ENCODE results near the gene TMEM121B.

Gene TMEM121B

GRCh38 chr22:17137861-17138425, 16.8 kb upstream of the TMEM121B start:
- no peak for DNase-seq (ENCODE audit: low read depth)

DNA sequence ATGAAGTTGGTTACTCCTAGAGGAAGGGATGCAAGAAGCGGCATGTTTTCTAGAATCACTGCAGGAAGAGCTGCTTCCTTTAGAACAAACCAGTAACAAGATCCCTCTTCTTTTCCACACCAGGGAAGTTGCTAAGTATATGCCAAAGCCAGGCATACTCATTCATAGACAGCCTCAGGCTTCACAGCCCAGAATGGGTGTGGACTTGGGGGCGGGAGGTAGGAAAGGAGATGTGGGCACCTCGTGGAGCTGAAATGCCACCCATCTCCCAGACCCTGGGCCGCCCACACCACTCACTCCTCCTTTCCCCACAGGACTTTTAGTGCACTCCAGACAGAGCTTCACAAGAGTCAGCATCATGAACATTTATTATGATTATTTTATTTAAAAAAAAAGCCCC, 16.0 kb upstream of the TMEM121B start:
- DNase-seq (ENCODE audit: low read depth), result no peak

DNA sequence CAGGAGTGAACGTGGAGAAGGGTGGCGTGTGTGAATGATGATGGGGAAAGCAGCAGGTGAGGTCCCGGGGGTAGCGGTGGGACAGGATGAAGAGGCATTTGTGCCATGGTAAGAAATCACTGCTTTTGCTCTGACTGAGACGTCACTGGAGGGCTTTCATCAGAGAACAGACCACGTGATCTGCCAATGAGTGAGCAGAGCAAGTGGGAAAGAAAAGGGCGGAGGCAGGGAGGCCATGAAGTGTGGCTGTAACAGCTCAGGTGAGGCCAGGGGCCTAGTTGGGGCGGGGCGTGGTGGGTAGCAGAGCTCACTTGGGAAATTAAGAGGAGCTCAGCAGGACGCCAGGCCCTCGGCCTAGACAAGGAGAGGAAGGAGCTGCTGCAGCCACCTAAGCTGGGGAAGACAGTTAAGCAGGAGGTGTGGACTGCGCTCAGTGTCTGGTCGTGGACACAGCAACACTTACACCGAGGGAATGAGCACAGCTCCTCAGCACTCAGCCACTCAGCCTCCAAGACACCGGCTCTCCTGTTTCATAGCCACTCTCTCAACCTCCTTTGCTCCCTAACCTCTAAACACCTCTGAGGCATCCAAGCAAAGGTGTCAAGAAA, 14.1 kb upstream of the TMEM121B start:
- no peak for DNase-seq (ENCODE audit: low read depth)

DNA sequence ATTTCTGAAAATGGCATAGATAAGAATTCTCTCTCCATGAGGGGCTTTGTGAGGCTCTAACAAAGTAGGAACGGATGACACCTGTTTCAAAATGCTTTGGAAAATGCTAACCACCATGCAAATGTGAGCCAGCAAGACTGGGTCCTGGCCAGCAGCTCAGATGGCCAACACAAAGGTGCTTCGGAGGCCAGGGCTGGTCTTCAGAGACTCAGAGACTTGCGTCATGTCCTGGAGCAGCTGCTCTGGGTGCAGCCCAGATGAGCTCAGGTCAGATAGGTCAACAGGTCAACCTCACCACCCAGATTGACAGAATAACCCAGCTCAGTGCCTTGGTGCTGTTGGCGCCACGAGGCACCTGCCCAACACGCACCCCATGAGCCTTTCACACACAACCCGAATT, 12.0 kb upstream of the TMEM121B start:
- DNase-seq (ENCODE audit: low read depth), result no peak

- DNase-seq (ENCODE audit: low read depth), result no peak
Observed at GRCh38 chr22:17132112-17132511, 11.0 kb upstream of the TMEM121B start.

GRCh38 chr22:17131686-17132085, 10.5 kb upstream of the TMEM121B start:
- no peak for DNase-seq (ENCODE audit: low read depth)

DNA sequence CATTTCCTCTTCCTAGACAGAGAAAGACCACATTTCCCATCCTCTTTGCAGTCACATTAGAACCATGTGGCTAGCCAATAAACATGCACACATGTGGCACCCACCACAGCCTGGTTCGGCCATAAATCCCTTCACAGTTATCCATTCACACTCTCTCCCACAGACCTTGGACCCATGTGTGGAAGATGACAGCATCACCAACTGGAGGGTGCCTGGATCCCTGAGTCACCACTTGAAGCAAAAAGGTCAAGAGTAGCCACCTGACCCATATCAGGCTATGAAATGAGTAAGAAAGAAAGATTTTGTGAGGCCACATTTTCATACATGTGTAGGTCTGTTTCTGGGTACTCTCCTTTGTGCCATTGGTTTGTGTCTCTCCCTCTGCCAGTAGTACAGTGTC, 9.0 kb upstream of the TMEM121B start:
- peak; percentile 10 for DNase-seq (ENCODE audit: low read depth)

- no peak for DNase-seq (ENCODE audit: low read depth)
Observed at GRCh38 chr22:17120711-17121232, 388 bp downstream of the TMEM121B start.

- DNase-seq (ENCODE audit: low read depth), result peak; percentile 49
Observed at GRCh38 chr22:17120281-17120680, 879 bp downstream of the TMEM121B start.

- no peak for DNase-seq (ENCODE audit: low read depth)
Observed at GRCh38 chr22:17119481-17120202, 1.5 kb downstream of the TMEM121B start.

DNA sequence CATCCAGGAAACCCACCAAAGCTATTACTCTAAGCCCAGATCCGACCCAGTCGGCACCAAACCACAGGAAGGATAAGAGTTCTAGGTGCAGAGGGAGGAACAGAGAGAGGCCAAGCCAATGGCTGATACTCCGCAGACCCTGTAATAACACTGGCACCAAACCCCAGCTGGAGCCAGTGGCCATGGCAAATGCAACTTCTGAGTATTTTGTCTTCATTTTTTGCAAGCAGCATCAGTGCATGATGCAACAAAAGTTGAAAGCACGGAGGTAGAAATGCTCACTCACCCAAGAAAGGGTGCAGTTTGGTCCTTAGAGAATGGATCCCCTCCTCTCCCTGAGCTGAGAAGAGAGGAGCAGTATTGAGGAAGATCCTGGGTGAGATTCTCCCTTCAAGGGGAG, 2.8 kb downstream of the TMEM121B start:
- no peak for DNase-seq (ENCODE audit: low read depth)

GRCh38 chr22:17117890-17118289, 3.3 kb downstream of the TMEM121B start:
- no peak for DNase-seq (ENCODE audit: low read depth)

DNA sequence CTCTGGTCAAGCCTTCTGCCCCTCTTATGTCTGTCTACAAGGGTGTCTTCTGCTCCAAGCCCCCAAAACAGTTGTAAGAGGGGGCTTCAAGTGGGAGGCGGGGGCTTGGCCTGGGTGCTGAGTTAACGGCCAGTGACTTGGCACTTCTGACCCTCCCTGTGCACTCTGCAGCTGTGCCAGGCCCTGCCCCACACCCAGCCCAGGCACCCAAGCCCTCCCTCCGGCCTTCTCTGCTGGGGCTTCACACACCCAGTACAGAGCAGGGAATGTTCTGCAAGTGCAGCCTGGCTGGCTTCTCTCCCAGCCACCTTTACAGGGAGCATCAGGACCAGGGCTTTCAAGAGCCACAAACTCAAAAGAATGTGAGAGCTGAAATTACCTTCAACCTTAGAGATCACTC, 3.8 kb downstream of the TMEM121B start:
- DNase-seq (ENCODE audit: low read depth), result no peak

- no peak for DNase-seq (ENCODE audit: low read depth)
Observed at GRCh38 chr22:17116572-17117330, 4.4 kb downstream of the TMEM121B start.

GRCh38 chr22:17115945-17116565, 5.1 kb downstream of the TMEM121B start:
- DNase-seq (ENCODE audit: low read depth), result no peak

GRCh38 chr22:17115236-17115635, 5.9 kb downstream of the TMEM121B start:
- no peak for DNase-seq (ENCODE audit: low read depth)

GRCh38 chr22:17114898-17115235, 6.3 kb downstream of the TMEM121B start:
- DNase-seq (ENCODE audit: low read depth), result no peak

- no peak for DNase-seq (ENCODE audit: low read depth)
Observed at GRCh38 chr22:17114173-17114897, 6.8 kb downstream of the TMEM121B start.

GRCh38 chr22:17113600-17113999, 7.6 kb downstream of the TMEM121B start:
- no peak for DNase-seq (ENCODE audit: low read depth)

GRCh38 chr22:17112491-17113042, 8.6 kb downstream of the TMEM121B start:
- no peak for DNase-seq (ENCODE audit: low read depth)
